NCI-H524 (cell line): ENCODE data around the gene KLRG1.

Experiments
- DNase-seq, 2 experiments: peaks; one replicate each; lab custom pipeline; 2025; lab: John Stamatoyannopoulos, UW

Gene KLRG1

DNA sequence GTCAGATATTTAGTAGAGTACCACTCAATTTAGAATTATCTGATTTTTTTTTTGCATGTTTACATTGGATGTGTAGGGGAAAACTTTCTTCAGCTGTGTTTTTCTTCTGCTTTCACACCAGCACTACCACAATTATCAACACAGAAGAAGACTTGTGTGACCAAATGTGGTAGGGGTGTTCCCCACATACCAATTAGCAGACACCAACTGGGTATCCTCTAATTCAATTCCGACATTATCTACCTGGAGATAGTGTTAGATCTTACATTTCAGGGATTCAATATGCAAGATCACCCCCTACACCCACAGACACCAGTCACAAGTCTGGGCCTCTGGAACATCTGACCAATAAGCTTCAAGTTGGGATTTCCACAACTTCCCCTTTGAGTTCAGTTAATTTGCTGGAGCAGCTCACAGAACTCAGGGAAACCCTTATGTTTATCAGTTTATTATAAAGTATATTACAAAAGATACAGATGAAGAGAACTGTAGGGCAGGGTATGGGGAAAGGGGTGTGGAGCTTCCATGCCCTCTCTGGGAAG lies 4.1 kb upstream of the KLRG1 start:
- no peak for DNase-seq

DNA sequence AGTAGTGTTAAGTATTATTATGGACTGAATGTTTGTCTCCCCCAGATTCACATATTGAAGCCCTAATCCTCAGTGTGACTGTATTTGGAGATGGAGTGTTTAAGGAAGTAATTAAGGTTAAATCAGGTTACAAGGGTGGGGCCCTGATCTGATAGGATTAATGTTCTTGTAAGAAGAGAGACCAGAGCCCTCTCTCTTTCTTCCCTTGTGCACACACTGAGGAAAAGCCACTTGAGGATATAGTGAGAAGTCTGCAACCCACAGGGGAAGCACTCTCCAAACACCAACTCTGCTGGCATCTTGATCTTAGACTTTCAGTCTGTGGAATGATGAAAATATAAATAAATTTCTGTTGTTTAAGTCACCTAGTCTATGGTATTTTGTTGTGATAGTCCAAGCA lies 2.2 kb upstream of the KLRG1 start:
- DNase-seq = peak in 1 of 2 experiments; percentile 19

DNA sequence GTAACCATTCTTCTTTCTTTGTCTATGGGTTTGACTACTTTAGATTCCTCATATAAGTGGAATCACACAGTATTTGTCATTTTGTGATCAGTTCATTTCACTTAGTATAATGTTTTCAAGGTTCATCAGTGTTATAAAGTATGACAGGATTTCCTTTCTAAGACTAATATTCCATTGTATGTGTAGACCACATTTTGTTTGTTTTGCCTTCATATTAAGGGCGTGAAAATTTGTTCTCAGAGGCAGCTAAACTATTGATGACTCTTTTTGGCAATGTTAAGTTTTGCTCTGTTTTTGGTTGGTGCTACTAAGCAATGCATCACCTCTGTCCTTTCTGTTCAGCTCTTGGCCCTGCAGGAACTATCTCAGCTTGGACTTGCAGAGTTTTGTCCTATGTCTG lies 1.7 kb upstream of the KLRG1 start:
- DNase-seq = no peak

DNA sequence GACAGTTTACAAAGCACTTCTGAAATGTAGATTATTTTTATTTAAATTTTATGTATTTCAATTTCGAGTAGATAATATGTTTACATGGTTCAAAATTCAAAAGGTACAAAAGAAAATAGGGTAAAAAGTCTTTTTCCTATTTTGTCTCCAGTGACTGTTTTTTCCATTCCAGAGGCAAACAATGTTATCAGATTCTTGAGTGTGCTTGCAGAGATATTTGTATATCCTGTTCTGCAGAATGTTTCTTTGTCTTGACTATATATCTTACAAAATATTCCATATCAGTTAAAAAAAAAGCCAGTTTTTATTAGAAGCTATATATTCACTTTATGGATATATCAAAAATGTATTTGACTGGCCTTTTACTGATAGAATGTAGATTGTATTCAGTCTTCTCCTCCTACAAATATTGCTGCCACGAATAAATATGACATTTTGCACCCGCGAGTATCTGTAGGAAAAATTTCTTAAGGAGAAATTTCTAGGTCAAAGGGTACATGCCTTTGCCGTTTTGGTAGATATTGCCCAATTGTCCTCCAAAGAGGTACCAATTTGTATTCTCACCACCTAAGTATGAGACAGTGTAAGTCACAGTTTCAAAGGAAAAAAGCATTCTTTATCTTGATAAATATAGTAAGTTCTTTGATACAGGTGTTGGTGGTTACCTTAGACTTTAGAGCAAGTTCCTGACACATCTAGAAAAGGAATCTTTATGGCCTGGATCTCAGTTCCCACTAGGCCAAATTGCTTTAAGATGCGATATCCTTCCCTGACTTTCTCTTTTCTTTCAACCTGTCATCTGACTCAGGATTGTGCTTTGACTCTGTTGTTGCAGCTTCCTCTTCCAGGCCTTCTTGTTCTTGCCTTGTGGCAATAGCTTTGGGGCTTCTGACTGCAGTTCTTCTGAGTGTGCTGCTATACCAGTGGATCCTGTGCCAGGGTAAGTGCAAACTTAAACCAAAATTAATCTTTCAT lies 2.3 kb downstream of the KLRG1 start:
- no peak for DNase-seq

DNA sequence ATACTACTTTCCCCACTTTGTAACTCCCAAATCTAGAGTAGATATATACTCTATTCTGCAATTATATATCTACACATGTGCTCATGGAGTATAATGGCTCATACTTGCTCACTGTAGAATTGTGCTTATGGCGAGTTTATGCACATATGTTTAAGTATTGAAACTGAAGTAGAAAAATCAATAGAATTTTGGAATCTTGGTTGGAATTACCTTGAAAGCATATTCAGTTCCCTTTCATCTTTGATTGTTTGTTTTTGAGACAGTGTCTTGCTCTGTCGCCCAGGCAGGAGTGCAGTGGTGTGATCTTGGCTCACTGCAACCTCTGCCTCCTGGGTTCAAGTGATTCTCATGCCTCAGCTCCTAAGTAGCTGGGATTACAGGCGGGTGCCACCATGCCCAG lies 4.5 kb downstream of the KLRG1 start:
- no peak for DNase-seq

DNA sequence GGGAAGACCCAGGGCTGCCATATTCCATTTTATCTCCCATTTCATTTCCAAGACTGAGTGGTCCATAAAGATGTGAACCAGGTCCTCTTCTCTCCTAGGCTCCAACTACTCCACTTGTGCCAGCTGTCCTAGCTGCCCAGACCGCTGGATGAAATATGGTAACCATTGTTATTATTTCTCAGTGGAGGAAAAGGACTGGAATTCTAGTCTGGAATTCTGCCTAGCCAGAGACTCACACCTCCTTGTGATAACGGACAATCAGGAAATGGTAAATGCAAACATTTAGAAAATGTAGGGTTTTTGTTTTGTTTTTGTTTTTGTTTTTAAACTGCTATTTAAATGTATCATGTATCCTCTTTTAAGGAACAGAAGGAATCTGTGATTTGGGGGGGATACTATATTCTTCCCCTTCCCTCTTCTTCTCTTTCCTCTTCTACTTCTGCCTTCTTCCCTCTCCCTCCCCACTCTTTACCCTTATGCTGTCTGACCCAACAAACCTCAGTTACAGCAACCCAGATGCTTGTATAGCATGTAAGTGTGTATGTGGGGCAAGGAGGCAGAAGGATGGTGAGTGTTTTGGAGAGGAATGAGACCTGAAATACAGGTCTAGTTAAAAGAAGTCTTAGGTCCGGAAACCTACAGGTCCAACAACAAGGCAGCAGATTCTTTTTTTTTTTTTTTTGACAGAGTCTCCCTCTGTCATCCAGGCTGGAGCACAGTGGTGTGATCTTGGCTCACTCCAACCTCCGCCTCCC lies 5.9 kb downstream of the KLRG1 start:
- DNase-seq = no peak

DNA sequence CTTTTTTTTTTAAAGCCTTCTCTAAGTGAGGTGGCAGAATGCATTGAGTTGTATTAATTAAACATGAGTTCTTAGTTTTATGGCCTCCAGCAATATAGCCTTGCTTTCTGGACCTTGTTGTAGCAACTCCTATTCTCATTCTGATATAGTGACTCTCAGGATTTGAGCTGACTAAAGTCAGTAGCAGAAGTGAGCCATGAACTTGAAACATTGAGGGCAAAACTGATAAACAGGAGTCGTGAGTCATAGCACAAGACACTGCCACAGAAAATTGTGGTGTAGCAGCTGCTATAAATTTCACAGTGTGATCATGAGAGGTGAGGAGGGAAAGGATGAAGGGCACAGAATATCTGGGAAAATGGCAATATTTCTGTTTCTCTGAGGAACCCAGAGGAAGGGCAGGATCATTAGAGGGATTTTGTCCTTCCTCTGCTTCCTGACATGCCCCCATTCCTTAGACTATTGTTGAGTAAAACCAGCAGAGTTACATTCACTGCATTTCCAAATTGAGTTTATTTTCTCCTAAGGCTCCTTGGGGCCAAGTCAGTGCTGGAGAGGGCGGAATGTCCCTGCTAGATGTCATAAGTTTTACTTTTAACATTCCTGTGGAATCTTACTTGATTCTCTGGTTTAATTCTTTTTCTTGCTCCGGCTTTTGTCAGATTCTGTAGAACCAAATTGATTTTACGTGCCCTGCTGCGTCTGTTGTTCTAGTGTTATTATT lies 7.5 kb downstream of the KLRG1 start:
- no peak for DNase-seq

DNA sequence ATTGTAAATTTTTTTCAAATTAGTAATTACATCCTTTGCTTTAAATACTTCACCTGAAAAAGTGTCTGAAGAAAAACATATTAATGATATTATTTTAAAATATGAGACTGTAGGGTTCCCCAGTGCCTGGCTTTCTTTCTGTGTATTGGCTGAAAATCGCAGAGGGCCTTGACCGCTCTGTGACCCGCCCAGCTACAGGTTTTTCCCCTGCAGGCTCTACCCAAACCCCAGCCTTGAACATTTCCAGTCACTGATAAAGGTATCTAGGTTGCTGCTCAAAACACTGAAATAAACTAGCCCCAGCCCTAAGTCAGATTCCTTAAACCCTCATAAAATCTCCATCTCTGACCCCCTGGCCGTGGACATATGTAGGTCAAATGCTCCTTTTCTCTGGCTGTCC lies 11.9 kb downstream of the KLRG1 start:
- DNase-seq = no peak

DNA sequence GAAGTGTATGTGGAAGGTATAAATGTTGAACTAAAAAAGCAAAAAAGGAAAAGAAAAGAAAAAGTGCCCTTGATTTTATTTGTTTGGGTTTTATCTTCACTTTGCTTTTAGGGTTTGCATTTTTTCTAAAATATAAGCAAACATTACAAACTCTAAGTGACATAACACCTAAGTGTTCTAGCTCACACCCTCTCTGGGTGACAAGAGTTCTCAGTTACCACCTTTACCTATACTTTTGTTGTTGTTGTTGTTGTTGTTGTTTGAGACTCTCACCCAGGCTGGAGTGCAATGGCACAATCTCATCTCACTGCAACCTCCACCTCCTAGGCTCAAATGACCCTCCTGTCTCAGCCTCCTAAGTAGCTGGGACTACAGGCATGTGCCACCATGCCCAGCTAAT lies 13.0 kb downstream of the KLRG1 start:
- DNase-seq = no peak

DNA sequence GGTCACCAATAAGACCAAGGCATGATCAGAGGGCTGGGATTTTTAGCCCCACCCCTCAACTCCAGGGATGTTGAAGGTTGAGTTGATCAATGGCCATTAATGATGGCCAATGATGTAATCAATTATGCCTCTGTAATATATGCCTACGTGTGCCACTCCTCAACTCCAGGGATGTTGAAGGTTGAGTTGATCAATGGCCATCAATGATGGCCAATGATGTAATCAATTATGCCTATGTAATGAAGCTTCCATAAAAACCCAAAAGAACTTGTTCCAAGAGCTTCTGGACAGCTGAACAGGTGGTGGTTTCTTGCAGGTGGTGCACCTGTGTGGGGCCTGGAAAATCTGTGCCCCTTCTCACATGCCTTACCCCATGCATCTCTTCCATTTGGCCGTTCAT lies 33.2 kb downstream of the KLRG1 start:
- DNase-seq = no peak

DNA sequence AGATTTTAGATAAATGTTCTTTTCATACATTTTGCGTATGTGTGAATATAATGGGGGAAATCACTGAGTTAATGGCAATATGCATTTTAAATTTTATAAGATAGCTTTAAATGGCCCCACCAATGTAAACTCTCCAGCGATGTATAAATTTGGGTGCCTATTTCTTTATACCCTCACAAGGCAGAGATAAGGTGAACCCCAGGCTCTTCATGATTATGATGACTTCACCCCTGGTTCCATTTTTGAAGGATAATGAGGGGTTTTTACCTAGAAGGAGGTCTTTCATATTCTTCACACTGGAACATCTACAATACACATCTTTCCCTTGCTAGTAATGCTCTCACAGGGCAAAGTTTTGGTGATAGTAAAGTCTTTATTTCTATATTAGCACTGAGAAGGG lies 35.2 kb downstream of the KLRG1 start:
- no peak for DNase-seq

DNA sequence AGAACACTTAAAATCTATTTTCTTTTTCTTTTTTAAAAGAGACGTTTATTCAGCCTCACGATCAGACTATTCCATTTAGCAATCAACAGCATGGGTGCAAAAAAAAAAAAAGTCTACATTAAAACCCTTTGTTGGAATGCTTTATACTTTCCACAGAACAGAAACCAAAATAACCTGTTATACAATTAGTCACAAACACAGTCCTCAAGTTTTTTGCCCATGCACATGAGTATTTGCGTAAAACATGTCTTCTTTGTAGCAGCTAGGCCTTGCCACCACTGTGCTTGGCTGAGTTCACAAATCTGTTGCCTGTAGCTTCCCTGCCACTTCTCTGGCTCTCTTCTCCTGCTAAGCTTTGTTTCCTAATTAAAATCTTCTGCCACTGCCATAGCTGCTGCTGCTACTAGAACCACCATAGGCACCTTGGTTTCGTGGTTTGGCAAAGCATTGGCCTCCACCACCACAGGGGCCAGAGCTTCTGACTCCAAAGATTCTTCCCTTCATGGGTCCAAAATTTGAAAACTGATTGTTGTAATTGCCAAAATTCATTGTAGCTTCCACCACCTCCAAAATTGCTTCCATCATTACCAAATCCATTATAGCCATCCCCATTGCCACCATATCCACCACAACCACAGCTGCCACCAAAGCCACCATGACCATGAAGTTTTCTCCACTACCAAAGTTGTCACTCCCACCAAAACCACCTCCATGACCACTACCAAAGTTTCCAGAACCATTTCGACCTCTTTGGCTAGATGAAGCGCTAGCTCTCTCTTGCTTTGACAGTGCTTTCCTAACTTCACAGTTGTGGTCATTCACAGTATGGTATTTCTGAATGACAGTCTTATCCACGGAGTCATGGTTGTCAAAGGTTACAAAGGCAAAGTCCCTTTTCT lies 38.1 kb downstream of the KLRG1 start:
- DNase-seq = no peak

DNA sequence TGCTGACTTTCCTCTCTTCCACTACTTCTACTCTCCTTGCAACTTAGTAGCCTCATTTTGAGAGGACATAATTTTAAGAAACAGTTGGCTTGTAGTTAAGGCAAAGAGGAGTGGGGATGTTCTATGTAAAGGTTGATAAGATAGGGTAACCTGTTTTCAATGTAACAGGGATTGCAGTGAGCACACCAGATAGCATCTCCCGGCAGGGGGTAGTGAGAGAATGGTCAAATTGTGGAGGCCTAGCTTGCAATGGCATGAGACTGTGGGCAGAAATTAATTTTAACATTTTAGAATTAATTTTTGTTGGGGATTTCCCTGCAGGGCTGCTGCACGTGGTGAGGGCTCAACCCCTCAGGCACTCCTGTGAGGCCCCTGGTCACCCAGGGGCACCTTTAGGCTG lies 41.4 kb downstream of the KLRG1 start:
- no peak for DNase-seq

DNA sequence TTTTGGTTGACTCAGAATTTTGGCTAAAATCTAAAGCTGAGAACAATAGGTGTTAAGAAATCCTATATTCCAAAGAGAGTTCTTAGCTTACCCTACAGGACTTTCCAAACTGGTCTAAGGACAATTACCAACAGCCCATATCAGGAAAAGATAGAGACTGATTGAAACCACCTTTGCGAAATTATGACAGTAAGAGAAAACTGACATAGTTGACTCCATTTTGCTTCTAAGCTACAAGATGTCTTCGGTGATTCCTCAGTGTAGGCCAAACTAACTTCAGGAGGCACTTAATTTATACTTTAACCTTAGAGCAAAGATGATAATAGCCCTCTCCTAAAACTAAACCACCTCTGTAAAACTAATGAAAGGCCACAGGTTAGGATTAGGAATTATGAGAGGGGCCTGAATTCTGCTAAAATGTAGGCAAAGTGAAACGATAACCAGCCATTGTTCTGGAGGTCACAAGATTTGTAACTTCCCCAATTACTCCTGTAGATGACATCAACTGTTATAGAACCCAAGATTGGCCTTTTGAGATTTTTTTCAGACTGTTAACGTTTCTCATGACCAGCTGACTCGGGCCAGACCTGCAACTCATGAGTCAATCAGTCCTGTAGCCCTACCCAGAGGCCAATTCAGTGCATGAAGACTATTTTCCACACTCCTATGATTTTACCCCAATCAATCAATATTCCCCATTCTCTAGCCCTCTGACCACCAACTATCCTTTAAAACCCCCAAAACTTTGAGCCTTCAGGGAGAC lies 43.0 kb downstream of the KLRG1 start:
- DNase-seq = no peak

DNA sequence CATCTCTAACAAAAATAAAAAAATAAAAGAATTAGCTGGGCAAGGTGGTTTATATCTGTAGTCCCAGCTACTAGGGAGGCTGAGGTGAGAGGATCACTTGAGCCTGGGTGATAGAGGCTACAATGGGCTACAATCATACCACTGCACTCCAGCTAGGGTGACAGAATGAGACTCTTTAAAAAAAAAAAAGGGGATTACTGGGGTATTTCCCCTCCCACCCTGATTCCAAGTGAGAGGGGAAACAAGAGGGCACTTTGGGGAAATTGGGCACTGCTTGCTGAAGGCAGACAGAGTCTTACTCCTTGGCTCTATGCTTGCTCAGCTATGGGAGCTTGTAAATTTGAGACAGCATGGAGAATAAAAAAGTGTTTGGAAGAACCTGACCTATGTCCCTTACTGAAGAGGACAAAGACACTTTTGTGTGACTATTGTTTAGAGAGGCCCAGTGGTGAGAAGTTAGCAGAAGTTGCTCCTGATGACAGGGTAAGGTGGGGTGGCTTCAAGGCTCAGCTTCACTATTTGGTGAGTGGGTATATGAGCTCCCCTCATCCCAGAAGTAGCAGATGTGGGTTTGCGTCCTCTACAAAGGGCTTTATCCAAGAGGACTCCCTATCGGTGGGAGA lies 44.0 kb downstream of the KLRG1 start:
- DNase-seq = no peak

DNA sequence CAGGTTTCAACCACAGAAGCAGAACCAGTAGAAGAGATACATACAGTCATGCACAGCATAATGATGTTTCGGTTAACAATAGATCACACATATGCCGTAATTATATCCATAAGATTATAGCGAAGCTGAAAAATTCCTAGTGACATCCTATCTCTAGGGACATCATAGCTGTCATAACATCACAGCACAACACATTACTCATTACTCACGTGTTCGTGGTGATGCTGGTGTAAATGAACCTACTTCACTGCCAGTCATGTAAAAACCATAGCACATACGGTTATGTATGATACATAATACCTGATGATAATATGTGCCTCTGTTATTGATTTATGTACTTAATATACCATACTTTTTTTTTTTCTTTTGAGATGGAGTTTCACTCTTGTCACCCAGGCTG lies 44.7 kb downstream of the KLRG1 start:
- DNase-seq = no peak

DNA sequence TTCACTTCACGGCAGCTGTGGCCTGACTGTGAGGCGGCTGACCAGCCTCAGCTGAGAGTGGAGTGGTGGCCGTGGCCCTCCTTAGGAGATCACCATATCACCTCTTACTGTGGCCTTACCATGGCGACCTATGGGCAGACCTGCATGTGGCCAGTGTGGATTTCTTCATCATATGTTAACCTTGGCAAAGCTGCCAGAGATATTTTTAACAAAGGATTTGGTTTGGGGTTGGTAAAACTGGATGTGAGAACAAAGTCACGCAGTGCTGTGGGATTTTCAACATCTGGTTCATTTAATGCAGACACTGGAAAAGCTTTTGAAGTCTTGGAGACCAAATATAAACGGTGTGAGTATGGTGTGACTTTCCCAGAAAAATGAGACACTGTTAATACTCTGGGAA lies 46.9 kb downstream of the KLRG1 start:
- no peak for DNase-seq

DNA sequence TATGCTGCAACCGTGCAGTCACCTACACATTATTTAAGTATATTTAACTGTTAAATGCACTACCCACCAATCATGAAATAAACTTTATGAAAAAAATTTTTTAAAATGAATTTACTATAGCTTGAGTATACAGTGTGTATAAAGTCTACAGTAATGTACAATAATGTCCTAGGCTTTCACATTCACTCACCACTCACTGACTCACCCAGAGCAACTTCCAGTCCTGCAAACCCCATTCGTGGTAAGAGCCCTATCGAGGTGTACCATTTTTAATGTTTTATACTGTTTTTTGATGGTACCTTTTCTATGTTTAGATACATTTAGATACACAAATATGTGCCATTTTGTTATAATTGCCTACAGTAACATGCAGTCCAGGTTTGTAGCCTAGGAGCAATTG lies 48.1 kb downstream of the KLRG1 start:
- no peak for DNase-seq

DNA sequence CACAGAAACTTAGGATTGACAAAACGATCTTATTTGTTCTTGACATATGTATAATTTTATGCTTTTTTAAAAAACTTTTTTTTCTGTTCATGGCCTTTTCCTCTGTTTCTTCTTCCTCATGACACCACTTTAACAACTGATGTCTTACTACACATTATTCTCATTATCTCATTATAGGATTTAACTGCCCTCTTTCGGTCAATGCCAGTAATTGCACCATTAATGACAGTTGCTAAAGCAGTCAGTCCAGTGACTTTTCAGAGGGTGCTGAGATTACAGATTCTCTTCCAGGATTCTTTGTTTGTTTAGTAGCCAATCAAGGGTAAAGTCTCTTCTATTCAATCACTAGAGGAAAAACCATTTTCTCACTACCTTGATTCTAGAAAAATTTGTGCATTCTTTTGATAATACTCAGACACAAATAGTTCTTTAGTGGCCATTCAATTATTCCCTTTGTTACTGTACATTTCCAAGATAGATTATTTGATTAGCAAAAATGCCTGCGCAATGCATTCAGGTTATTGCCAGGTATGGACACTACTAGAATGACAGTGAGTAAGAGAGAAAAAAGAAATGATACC lies 50.1 kb downstream of the KLRG1 start:
- peak in 1 of 2 experiments; percentile 59 for DNase-seq
